PC-3 (cell line): Measurements from ENCODE around the gene ATG7. TPM values are rescaled to one million over a fixed set of nuclear protein-coding genes. Genes with fewer than 3 reads are reported as not detected.

Source experiments
- ATAC-seq: fragments of 200-7000 bp; cut with Tn5 transposase; 2 replicates; pipeline ENCODE4 v1.9.1; 2020; ENCODE audit warnings: mild to moderate bottlenecking, moderate library complexity
- BruUV-seq: library from RNA; stranded (reverse); fragments of 400-500 nt; replicated peaks from 2 replicates; lab custom pipeline; 2021; lab: Mats Ljungman, UMichigan
- CTCF ChIA-PET: fragments of 300-600 bp; sonication (Branson Sonifier 250); formaldehyde crosslinking; loops from one replicate; lab custom pipeline; 2022; ENCODE audit warnings: antibody characterized with exemption; lab: Charles Lee
- POLR2A ChIA-PET: fragments of 300-600 bp; sonication (Branson Sonifier 250); formaldehyde crosslinking; loops from one replicate; lab custom pipeline; 2022; ENCODE audit warnings: antibody characterized with exemption; ENCODE audit not compliant: unreplicated experiment; lab: Charles Lee
- DNase-seq: peaks from one replicate; pipeline ENCODE4 v3.0.0-alpha.2; 2015
- H2AFZ ChIP-seq: fragments of 300-600 bp; sonication (generic); 2 replicates; pipeline ENCODE4 v1.6.0; 2016; ENCODE audit warnings: antibody characterized with exemption, low read length
- H3F3A ChIP-seq: fragments of 300-600 bp; sonication (generic); one replicate; pipeline ENCODE4 v1.6.0; 2017; ENCODE audit warnings: antibody characterized with exemption, low read length, control low read depth, mild to moderate bottlenecking; ENCODE audit not compliant: unreplicated experiment
- H3K27ac ChIP-seq: fragments of 300-600 bp; sonication (generic); 2 replicates; pipeline ENCODE4 v1.5.1; 2016; ENCODE audit warnings: mild to moderate bottlenecking, low read length
- H3K27me3 ChIP-seq: fragments of 300-600 bp; sonication (generic); 2 replicates; pipeline ENCODE4 v1.6.1; 2016; ENCODE audit warnings: low read length, mixed read lengths
- H3K36me3 ChIP-seq: fragments of 300-600 bp; sonication (generic); 2 replicates; pipeline ENCODE4 v1.6.1; 2016; ENCODE audit warnings: low read depth, mixed run types, low read length, mixed read lengths
- H3K4me1 ChIP-seq: fragments of 300-600 bp; sonication (generic); 2 replicates; pipeline ENCODE4 v1.5.1; 2016; ENCODE audit warnings: low read length; ENCODE audit not compliant: insufficient read depth
- H3K4me2 ChIP-seq: fragments of 300-600 bp; sonication (generic); 2 replicates; pipeline ENCODE4 v1.6.0; 2016; ENCODE audit warnings: low read length
- H3K4me3 ChIP-seq: fragments of 300-600 bp; sonication (generic); 2 replicates; pipeline ENCODE4 v1.5.1; 2016; ENCODE audit warnings: mild to moderate bottlenecking, low read length, mixed read lengths
- H3K79me2 ChIP-seq: fragments of 300-600 bp; sonication (generic); 2 replicates; pipeline ENCODE4 v1.6.1; 2017; ENCODE audit warnings: low read length, mixed read lengths
- H3K9ac ChIP-seq: fragments of 300-600 bp; sonication (generic); 2 replicates; pipeline ENCODE4 v1.6.0; 2016; ENCODE audit warnings: mild to moderate bottlenecking, low read length
- H3K9me2 ChIP-seq: fragments of 300-600 bp; sonication (generic); replicated peaks from 2 replicates; pipeline ENCODE4 v1.6.1; 2016; ENCODE audit warnings: mixed run types, low read length, mixed read lengths
- H3K9me3 ChIP-seq: fragments of 300-600 bp; sonication (generic); 2 replicates; pipeline ENCODE4 v1.6.1; 2016; ENCODE audit warnings: low read length, mixed read lengths
- H4K20me1 ChIP-seq: fragments of 300-600 bp; sonication (generic); 2 replicates; pipeline ENCODE4 v1.6.1; 2016; ENCODE audit warnings: low read length, mixed read lengths
- CTCF ChIP-seq: fragments of 300-600 bp; sonication (generic); conservative IDR thresholded peaks from 2 replicates; pipeline ENCODE4 v1.5.1; 2017; ENCODE audit warnings: antibody characterized with exemption, low read depth, mild to moderate bottlenecking, low read length
- EZH2 ChIP-seq: fragments of 300-600 bp; sonication (generic); IDR thresholded peaks from one replicate; pipeline ENCODE4 v1.6.1; 2017; ENCODE audit warnings: antibody characterized with exemption, mild to moderate bottlenecking, low read length; ENCODE audit not compliant: unreplicated experiment
- EZH2phosphoT487 ChIP-seq: fragments of 300-600 bp; sonication (generic); IDR thresholded peaks from 2 replicates; pipeline ENCODE4 v1.6.1; 2018; ENCODE audit warnings: mild to moderate bottlenecking, antibody characterized with exemption, low read length, borderline replicate concordance
- intact Hi-C: fragments of 100-400 bp; cut with micrococcal nuclease; formaldehyde crosslinking; loops from 2 replicates; pipeline ENCODE4 v1.9.0; 2023
- total RNA-seq: library from RNA; depleted of rRNA; stranded (reverse); fragments of >200 nt; gene quantifications from 2 replicates; pipeline ENCODE4 v1.2.3, GENCODE V29; 2014

Gene ATG7
- total RNA-seq, 1 experiment from 2014 or later, result 36.5 TPM

GRCh38 chr3:11274566-11275142, 2.5 kb downstream of the ATG7 start:
- Histone ChIP-seq H3K27me3 (no peaks in the 10 kb centered on the region), H4K20me1 (0 out of 2 replicates have a peak, but pooled peaks cover 3% of the 10 kb centered on the region), H3K79me2 (peaks cover 69% of the 10 kb centered on the region), H3K36me3 (peaks cover 22% of the 10 kb centered on the region), H2AFZ (no peak overlapping the region), H3K9me2 (no peaks in the 10 kb centered on the region), H3K4me1 (peaks cover 37% of the 10 kb centered on the region), H3F3A (peaks cover 4% of the 10 kb centered on the region), H3K27ac (no peak overlapping the region), H3K9me3 (no peaks in the 10 kb centered on the region), H3K4me3 (no peak overlapping the region), H3K9ac (no peak overlapping the region), H3K4me2 (peak overlapping the region; percentile 93)
- ATAC-seq, result no peak
- intact Hi-C loops, result no loop called here
- DNase-seq, result no peak
- TF ChIP-seq CTCF, result no peak
- no peak for TF ChIP-seq EZH2
- TF ChIP-seq EZH2phosphoT487, result no peak
- ChIA-PET POLR2A (no interaction called here), CTCF (no interaction called here)
- no TSS peak for BruUV-seq

- DNase-seq (no peak), ATAC-seq (no peak)
- H3K27ac ChIP-seq, result no peak overlapping the region
- H3K36me3 ChIP-seq, result peaks cover 31% of the 10 kb centered on the region
- H3K9ac ChIP-seq, result no peak overlapping the region
- TF ChIP-seq EZH2phosphoT487 (no peak), CTCF (no peak), EZH2 (no peak)
- no peaks in the 10 kb centered on the region for H3K9me2 ChIP-seq
- no peaks in the 10 kb centered on the region for H3K9me3 ChIP-seq
- H3K4me3 ChIP-seq, result no peak overlapping the region
- peaks cover 37% of the 10 kb centered on the region for H3K4me1 ChIP-seq
- no peaks in the 10 kb centered on the region for H3K27me3 ChIP-seq
- ChIA-PET CTCF (no interaction called here), POLR2A (no interaction called here)
- intact Hi-C loops, result no loop called here
- H4K20me1 ChIP-seq, result 0 out of 2 replicates have a peak, but pooled peaks cover 3% of the 10 kb centered on the region
- H3F3A ChIP-seq, result peaks cover 4% of the 10 kb centered on the region
- BruUV-seq, result no TSS peak
- H3K4me2 ChIP-seq, result no peak overlapping the region
- no peak overlapping the region for H2AFZ ChIP-seq
- H3K79me2 ChIP-seq, result peaks cover 82% of the 10 kb centered on the region
Measured at GRCh38 chr3:11275926-11276325, 3.7 kb downstream of the ATG7 start.

GRCh38 chr3:11276901-11277300, 4.7 kb downstream of the ATG7 start:
- CTCF ChIA-PET, result no interaction called here

More at GRCh38 chr3:11276901-11277300, 4.7 kb downstream of the ATG7 start:
- Histone ChIP-seq H3K27ac (no peak overlapping the region), H3K4me3 (no peak overlapping the region), H4K20me1 (0 out of 2 replicates have a peak, but pooled peaks cover 3% of the 10 kb centered on the region), H3K27me3 (no peaks in the 10 kb centered on the region), H3F3A (peaks cover 4% of the 10 kb centered on the region), H3K9ac (no peak overlapping the region), H3K9me3 (no peaks in the 10 kb centered on the region), H3K4me2 (no peak overlapping the region), H3K4me1 (peaks cover 31% of the 10 kb centered on the region), H3K36me3 (peaks cover 38% of the 10 kb centered on the region), H3K79me2 (peaks cover 90% of the 10 kb centered on the region), H2AFZ (no peak overlapping the region), H3K9me2 (no peaks in the 10 kb centered on the region)
- POLR2A ChIA-PET, result no interaction called here
- DNase-seq (no peak), ATAC-seq (no peak)
- intact Hi-C loops, result no loop called here
- BruUV-seq, result no TSS peak
- no peak for TF ChIP-seq CTCF
- no peak for TF ChIP-seq EZH2
- TF ChIP-seq EZH2phosphoT487, result no peak
